CD14-positive monocyte (primary cell): ENCODE measurements around the gene OLFML2B. TPM values are rescaled to one million over a fixed set of nuclear protein-coding genes. Genes with fewer than 3 reads are reported as not detected.
A peak's percentile ranks its signal among the peaks of the same experiment; 100 is the strongest.

Experiments used
- DNase-seq, 3 donors: peaks; one replicate each; pipeline ENCODE4 v3.0.0-alpha.2; 2011 to 2022
- H2AFZ ChIP-seq: 2 replicates; pipeline ENCODE4 v1.6.0; 2012; ENCODE audit warnings: mild to moderate bottlenecking, low read depth, low read length, inconsistent platforms; ENCODE audit not compliant: insufficient read depth, poor library complexity, severe bottlenecking
- H3K27ac ChIP-seq, 2 donors: 1 replicate in 1 of 2; 2 replicates in 1 of 2; pipeline ENCODE4 v1.5.1; 2012 to 2013; ENCODE audit warnings: low read length in 2 of 2, control low read depth in 1 of 2, inconsistent platforms in 1 of 2, low read depth in 1 of 2, mild to moderate bottlenecking in 1 of 2
- H3K27me3 ChIP-seq, 2 donors: one replicate each; pipeline versions ENCODE4 v1.6.0 to v1.6.1; 2011 to 2013; ENCODE audit warnings: low read length in 2 of 2; ENCODE audit not compliant: control insufficient read depth in 2 of 2, insufficient read depth in 2 of 2
- H3K36me3 ChIP-seq, 2 donors: replicated peaks in 1 of 2; 1 replicate in 1 of 2; 2 replicates in 1 of 2; pipeline versions ENCODE4 v1.5.1 to v1.6.1; 2012 to 2013; ENCODE audit warnings: low read length in 2 of 2, control low read depth in 1 of 2, inconsistent platforms in 1 of 2, mild to moderate bottlenecking in 1 of 2; ENCODE audit not compliant: insufficient read depth in 2 of 2, control insufficient read depth in 1 of 2
- H3K4me1 ChIP-seq, 2 donors: 1 replicate in 1 of 2; 2 replicates in 1 of 2; pipeline versions ENCODE4 v1.5.1 to v1.6.1; 2012 to 2013; ENCODE audit warnings: low read length in 2 of 2, control low read depth in 1 of 2, inconsistent platforms in 1 of 2, mild to moderate bottlenecking in 1 of 2, moderate library complexity in 1 of 2; ENCODE audit not compliant: insufficient read depth in 2 of 2, control insufficient read depth in 1 of 2
- H3K4me2 ChIP-seq: replicated peaks from 2 replicates; pipeline ENCODE3; 2012; ENCODE audit warnings: low read length, moderate library complexity, mild to moderate bottlenecking; ENCODE audit not compliant: poor library complexity, severe bottlenecking; ENCODE audit errors: extremely low read depth
- H3K4me3 ChIP-seq, 3 experiments: fragments of 200-600 bp in 1 of 3; sonication (generic) in 1 of 3; replicated peaks in 1 of 3; 1 replicate in 2 of 3; 2 replicates in 1 of 3; pipeline ENCODE4 v1.5.1; 2011 to 2013; ENCODE audit warnings: low read length in 3 of 3, mild to moderate bottlenecking in 3 of 3, control low read depth in 2 of 3, low read depth in 2 of 3, inconsistent platforms in 1 of 3, moderate library complexity in 1 of 3
- H3K79me2 ChIP-seq: 2 replicates; pipeline ENCODE4 v1.6.0; 2012; ENCODE audit warnings: mild to moderate bottlenecking, control low read depth, inconsistent platforms, low read length, moderate library complexity; ENCODE audit not compliant: insufficient read depth
- H3K9ac ChIP-seq: 2 replicates; pipeline ENCODE4 v1.6.0; 2017; ENCODE audit warnings: low read length, mild to moderate bottlenecking; ENCODE audit not compliant: insufficient read depth, poor library complexity, severe bottlenecking
- H3K9me3 ChIP-seq, 2 donors: replicated peaks in 1 of 2; 1 replicate in 1 of 2; 2 replicates in 1 of 2; pipeline versions ENCODE4 v1.5.1 to v1.6.1; 2012 to 2013; ENCODE audit warnings: low read length in 2 of 2, control low read depth in 1 of 2; ENCODE audit not compliant: control insufficient read depth in 1 of 2, insufficient read depth in 1 of 2
- H4K20me1 ChIP-seq: 2 replicates; pipeline ENCODE4 v1.6.0; 2012; ENCODE audit warnings: mild to moderate bottlenecking, low read length, control low read depth, moderate library complexity; ENCODE audit not compliant: insufficient read depth
- H3K27ac Mint-ChIP-seq, 7 donors: one replicate each; pipeline ENCODE4 v1.8.0; 2020; ENCODE audit warnings: mild to moderate bottlenecking in 7 of 7, mixed read lengths in 7 of 7, moderate library complexity in 6 of 7, inconsistent platforms in 2 of 7
- H3K27me3 Mint-ChIP-seq, 3 donors: one replicate each; pipeline ENCODE4 v1.8.0; 2021 to 2022; ENCODE audit warnings: low read depth in 3 of 3, mild to moderate bottlenecking in 3 of 3, mixed read lengths in 3 of 3, moderate library complexity in 3 of 3, inconsistent platforms in 1 of 3
- H3K36me3 Mint-ChIP-seq, 2 donors: one replicate each; pipeline ENCODE4 v1.8.0; 2020; ENCODE audit warnings: mixed read lengths in 2 of 2, inconsistent platforms in 1 of 2, mild to moderate bottlenecking in 1 of 2
- H3K4me1 Mint-ChIP-seq: one replicate; pipeline ENCODE4 v1.8.0; 2020; ENCODE audit warnings: mild to moderate bottlenecking, mixed read lengths
- H3K4me3 Mint-ChIP-seq, 2 donors: one replicate each; pipeline ENCODE4 v1.8.0; 2020; ENCODE audit warnings: mild to moderate bottlenecking in 2 of 2, mixed read lengths in 2 of 2, moderate library complexity in 1 of 2
- H3K9me3 Mint-ChIP-seq, 7 donors: one replicate each; pipeline ENCODE4 v1.8.0; 2020 to 2022; ENCODE audit warnings: mixed read lengths in 7 of 7, mild to moderate bottlenecking in 6 of 7, moderate library complexity in 6 of 7, inconsistent platforms in 2 of 7
- WGBS: methylation state at CpG from one replicate; pipeline ENCODE4 v1.1.5; 2013; ENCODE audit warnings: missing lambda C conversion rate; ENCODE audit not compliant: insufficient coverage; 5-methylcytosine and 5-hydroxymethylcytosine counted together
- intact Hi-C, 2 donors: fragments of 100-400 bp; cut with micrococcal nuclease; formaldehyde crosslinking; loops; one replicate each; pipeline versions ENCODE4 v1.15.0 to v1.15.1; 2023
- polyA plus RNA-seq, 3 donors: library from polyadenylated mRNA; depleted of rRNA in 1 of 3; unstranded in 2 of 3; stranded (reverse) in 1 of 3; fragments of 300-500 nt in 2 of 3; fragments of >200 nt in 1 of 3; fragmentation: Illumina TruSeq in 2 of 3; gene quantifications; 1 replicate in 2 of 3; 2 replicates in 1 of 3; pipeline ENCODE4 v1.2.3, GENCODE V29; 2012 to 2021
- TF ChIP-seq, protein P1 (sequence below): fragments of 200-600 bp; IDR thresholded peaks from one replicate; pipeline ENCODE4 v1.8.0; 2022; ENCODE audit warnings: antibody characterized with exemption, mild to moderate bottlenecking

The OLFML2B gene
- polyA plus RNA-seq, 3 donors = 0.66 to 1.4 (median 0.95) TPM

DNA sequence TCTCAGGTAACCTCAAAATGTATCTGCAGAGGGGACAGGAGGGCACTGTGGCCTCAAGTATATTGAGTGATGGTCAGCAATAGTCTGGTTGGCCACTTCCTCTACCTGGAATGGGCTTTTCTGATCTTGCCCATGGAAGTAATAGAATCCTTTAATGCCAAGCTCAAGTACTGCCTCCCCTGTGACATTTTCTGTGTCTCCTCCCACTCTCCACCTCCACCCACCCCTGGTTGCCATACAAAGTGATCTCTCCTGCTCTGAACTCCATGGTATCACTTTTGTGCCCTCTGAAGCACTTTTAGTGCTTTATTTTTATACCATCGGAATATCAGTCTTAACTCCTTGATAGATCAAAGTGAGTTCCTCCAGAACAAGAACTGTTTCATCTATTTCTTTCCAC, 36.6 kb upstream of the OLFML2B start:
- DNase-seq = no peak
- H3K9ac ChIP-seq = no peak overlapping the region
- H3K27ac ChIP-seq = no peak overlapping the region
- H3K9me3 Mint-ChIP-seq = no peaks in the 10 kb centered on the region
- peaks cover 6 to 15% (median 8%) of the 10 kb centered on the region in 3 donors for H3K27me3 Mint-ChIP-seq
- H2AFZ ChIP-seq = no peak overlapping the region
- no peak overlapping the region for H3K4me2 ChIP-seq
- H3K79me2 ChIP-seq = no peaks in the 10 kb centered on the region
- 100% methylated on average over 1 of the region's 1 CpG for WGBS
- H3K27me3 ChIP-seq = no peaks in the 10 kb centered on the region
- no peaks in the 10 kb centered on the region for H4K20me1 ChIP-seq
- intact Hi-C loops = no loop called here
- no peaks in the 10 kb centered on the region for H3K9me3 ChIP-seq
- no peaks in the 10 kb centered on the region for H3K4me1 ChIP-seq
- H3K36me3 Mint-ChIP-seq = no peaks in the 10 kb centered on the region
- TF ChIP-seq, protein P1, sequence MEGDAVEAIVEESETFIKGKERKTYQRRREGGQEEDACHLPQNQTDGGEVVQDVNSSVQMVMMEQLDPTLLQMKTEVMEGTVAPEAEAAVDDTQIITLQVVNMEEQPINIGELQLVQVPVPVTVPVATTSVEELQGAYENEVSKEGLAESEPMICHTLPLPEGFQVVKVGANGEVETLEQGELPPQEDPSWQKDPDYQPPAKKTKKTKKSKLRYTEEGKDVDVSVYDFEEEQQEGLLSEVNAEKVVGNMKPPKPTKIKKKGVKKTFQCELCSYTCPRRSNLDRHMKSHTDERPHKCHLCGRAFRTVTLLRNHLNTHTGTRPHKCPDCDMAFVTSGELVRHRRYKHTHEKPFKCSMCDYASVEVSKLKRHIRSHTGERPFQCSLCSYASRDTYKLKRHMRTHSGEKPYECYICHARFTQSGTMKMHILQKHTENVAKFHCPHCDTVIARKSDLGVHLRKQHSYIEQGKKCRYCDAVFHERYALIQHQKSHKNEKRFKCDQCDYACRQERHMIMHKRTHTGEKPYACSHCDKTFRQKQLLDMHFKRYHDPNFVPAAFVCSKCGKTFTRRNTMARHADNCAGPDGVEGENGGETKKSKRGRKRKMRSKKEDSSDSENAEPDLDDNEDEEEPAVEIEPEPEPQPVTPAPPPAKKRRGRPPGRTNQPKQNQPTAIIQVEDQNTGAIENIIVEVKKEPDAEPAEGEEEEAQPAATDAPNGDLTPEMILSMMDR = no peak
- H3K4me3 Mint-ChIP-seq = no peak overlapping the region
- H3K36me3 ChIP-seq = no peaks in the 10 kb centered on the region
- H3K4me3 ChIP-seq = no peak overlapping the region
- H3K27ac Mint-ChIP-seq = peak overlapping the region in 1 of 7 donors; percentile 12
- H3K4me1 Mint-ChIP-seq = peaks cover 7% of the 10 kb centered on the region

DNA sequence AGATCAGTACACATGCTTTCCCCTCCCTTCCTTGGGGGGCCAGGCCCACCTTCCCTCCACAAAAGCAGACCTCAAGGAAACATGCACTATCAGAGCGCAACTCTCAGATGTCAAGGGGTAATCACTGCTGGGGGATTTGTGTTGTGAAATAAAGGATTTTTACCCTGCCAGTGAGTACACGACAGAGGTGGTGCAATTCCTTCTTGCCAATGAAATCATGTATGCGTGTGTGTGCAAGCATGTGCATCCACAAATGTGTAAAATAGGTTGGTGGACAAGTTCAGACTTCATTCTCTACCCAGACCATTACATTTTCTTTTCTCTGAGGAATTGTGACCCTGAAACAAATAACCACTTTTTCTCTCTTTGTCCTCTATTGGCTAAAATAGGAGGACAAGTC, 36.1 kb upstream of the OLFML2B start:
- no CpG with 5 or more reads among the region's 3 CpGs for WGBS
- Mint-ChIP-seq H3K27me3 (peaks cover 5 to 11% (median 6%) of the 10 kb centered on the region in 3 donors), H3K4me3 (no peak overlapping the region), H3K36me3 (no peaks in the 10 kb centered on the region), H3K4me1 (peaks cover 3% of the 10 kb centered on the region), H3K9me3 (no peaks in the 10 kb centered on the region), H3K27ac (no peak overlapping the region)
- no peak overlapping the region for H3K4me3 ChIP-seq
- H3K9ac ChIP-seq = no peak overlapping the region
- no peaks in the 10 kb centered on the region for H3K36me3 ChIP-seq
- intact Hi-C loops = loop anchor here (5.0 kb wide), 2 partner anchors 218 to 333 kb away; no protein-coding TSS in a partner anchor
- DNase-seq = no peak
- no peak overlapping the region for H3K27ac ChIP-seq
- H3K4me2 ChIP-seq = no peak overlapping the region
- H2AFZ ChIP-seq = no peak overlapping the region
- no peaks in the 10 kb centered on the region for H4K20me1 ChIP-seq
- H3K4me1 ChIP-seq = no peaks in the 10 kb centered on the region
- no peaks in the 10 kb centered on the region for H3K9me3 ChIP-seq
- no peaks in the 10 kb centered on the region for H3K79me2 ChIP-seq
- H3K27me3 ChIP-seq = no peaks in the 10 kb centered on the region
- TF ChIP-seq, protein P1 = no peak
